GM18951 (cell line): Measurements from ENCODE around the gene TBCK.

Experiments used
- POLR2A ChIP-seq: IDR thresholded peaks from 4 replicates; pipeline ENCODE4 v1.6.1; 2011; ENCODE audit warnings: mild to moderate bottlenecking; ENCODE audit not compliant: insufficient read length, insufficient read depth; ENCODE audit errors: extremely low read depth
- in situ Hi-C: fragments of 300-500 bp; cut with MboI; formaldehyde crosslinking; loops from one replicate; pipeline ENCODE4 v1.12.0; 2022; ENCODE audit warnings: low sequenced_read_pairs, mixed read lengths, inconsistent platforms; ENCODE audit not compliant: unreplicated experiment

Gene TBCK

GRCh38 chr4:106039796-106040195, 276.2 kb downstream of the TBCK start:
- in situ Hi-C loops: no loop called here
- no peak for TF ChIP-seq POLR2A

DNA sequence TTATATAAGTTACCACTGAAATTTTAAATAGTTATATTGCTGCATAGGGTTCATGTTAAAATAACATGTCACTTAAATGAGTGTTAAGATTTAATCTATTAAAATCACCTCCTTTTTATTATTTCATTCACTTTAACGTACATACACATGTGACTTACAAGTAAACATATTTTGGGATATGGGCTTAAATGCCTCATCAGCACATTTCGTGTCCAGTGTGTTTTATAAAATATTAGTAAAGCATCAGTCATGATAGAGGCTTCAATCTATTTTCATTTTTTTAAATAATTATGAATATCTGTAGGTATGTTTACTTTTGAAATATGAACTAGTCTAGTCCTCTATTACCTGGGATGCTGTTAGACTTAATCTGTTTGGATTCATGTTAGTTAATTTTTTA, 277.1 kb downstream of the TBCK start:
- no peak for TF ChIP-seq POLR2A
- in situ Hi-C loops: no loop called here

- in situ Hi-C loops: no loop called here
- TF ChIP-seq POLR2A: no peak
These were observed 278.0 kb downstream of the TBCK start for GRCh38 chr4:106038012-106038411.

- in situ Hi-C loops: no loop called here
- no peak for TF ChIP-seq POLR2A
These were observed 279.2 kb downstream of the TBCK start for GRCh38 chr4:106036848-106037247.

GRCh38 chr4:106036334-106036733, 279.7 kb downstream of the TBCK start:
- no peak for TF ChIP-seq POLR2A
- in situ Hi-C loops: no loop called here

GRCh38 chr4:106035204-106035603, 280.8 kb downstream of the TBCK start:
- in situ Hi-C loops: no loop called here
- no peak for TF ChIP-seq POLR2A

- TF ChIP-seq POLR2A: no peak
- in situ Hi-C loops: no loop called here
These were observed 281.3 kb downstream of the TBCK start for GRCh38 chr4:106034751-106035150.

- in situ Hi-C loops: no loop called here
- no peak for TF ChIP-seq POLR2A
These were observed 281.8 kb downstream of the TBCK start for GRCh38 chr4:106034220-106034619.

DNA sequence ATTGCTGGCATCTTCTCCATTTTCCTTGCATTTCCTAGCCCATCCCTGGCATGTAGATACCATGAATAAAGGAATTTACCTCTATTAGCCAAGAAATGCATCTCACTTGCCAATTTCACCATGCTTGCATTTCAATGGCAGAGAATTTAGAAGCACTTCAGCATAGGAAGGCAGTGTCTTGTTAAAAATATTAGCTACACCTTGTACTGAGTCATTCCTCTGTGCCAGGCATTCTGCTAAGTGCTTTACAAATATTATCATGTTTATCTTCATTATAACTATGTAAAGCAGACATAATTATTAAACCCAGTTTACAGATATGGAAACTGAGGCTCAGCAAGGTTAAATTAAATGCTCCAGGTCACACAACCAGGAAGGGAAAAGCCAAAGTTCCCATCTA, 282.5 kb downstream of the TBCK start:
- in situ Hi-C loops: no loop called here

GRCh38 chr4:106032851-106033286, 283.1 kb downstream of the TBCK start:
- no peak for TF ChIP-seq POLR2A
- in situ Hi-C loops: no loop called here

More for the DNA sequence above, 282.5 kb downstream of the TBCK start:
- no peak for TF ChIP-seq POLR2A

DNA sequence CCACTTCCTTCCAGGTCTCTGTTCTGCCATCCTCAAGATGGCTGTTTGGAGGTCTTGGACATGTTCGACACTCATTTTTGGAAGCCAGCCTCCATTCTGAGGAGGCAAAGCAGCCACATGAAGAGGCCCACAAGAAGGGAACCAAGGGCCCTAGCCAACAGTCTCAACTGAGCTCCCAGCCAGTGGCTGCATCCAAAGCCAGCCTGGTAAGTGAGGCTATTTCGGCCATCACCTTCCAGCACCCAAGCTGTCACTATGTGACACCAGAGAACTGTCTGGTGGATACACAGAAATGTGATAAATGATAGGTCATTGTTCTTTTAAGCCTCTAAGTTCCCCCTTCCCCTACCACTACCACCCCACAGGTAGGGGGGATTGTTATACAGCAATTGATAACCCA, 293.6 kb downstream of the TBCK start:
- in situ Hi-C loops: no loop called here
- TF ChIP-seq POLR2A: no peak

GRCh38 chr4:106021737-106022410, 294.1 kb downstream of the TBCK start:
- in situ Hi-C loops: no loop called here
- TF ChIP-seq POLR2A: no peak

DNA sequence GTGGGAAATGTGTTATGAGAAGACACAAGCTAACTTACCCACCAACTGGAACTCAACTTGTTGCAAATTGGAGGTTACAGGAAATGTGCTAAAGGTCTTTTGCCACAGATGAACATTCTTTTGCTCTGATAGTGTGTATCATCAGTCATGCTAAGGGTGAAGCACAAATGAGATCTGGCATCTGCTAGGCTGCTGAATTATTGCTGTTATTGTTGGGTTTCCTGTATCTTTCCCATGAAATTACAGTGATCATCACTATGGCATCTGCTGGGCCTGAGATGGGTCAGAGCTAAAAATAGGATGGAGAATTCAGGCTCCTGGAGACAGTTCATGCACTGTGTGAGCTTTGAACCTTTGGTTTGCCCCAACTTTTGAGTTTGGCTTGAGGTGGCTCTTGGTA, 296.2 kb downstream of the TBCK start:
- TF ChIP-seq POLR2A: no peak
- in situ Hi-C loops: no loop called here

DNA sequence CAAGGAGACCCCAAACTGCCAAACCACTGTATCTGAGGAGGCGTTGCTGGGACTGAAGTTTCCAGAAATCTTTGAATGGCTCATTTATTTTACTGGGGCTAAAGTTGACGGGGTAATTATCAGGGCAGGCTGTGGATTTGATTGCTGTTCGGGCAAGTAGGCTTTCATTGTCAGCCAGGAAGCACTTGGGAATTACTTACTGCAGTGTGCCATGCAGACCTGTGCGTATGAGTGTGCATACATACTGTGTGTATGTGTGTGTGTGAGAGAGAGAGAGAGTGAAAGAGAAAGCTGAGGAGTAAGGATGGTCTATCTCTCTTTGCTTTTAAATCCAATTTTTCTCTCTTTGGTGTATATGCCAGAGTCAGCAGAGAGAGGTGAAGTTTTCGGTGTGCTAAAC, 298.0 kb downstream of the TBCK start:
- no peak for TF ChIP-seq POLR2A
- in situ Hi-C loops: no loop called here

- in situ Hi-C loops: no loop called here
- no peak for TF ChIP-seq POLR2A
These were observed 304.6 kb downstream of the TBCK start for GRCh38 chr4:106011387-106011786.
